ENCODE results near the gene TUBB1.
"Not testable (repeated sequence)": the region's sequence is repeated elsewhere in the genome, so short reads cannot be mapped to it uniquely, and the experiment has no call there.

Gene TUBB1

DNA sequence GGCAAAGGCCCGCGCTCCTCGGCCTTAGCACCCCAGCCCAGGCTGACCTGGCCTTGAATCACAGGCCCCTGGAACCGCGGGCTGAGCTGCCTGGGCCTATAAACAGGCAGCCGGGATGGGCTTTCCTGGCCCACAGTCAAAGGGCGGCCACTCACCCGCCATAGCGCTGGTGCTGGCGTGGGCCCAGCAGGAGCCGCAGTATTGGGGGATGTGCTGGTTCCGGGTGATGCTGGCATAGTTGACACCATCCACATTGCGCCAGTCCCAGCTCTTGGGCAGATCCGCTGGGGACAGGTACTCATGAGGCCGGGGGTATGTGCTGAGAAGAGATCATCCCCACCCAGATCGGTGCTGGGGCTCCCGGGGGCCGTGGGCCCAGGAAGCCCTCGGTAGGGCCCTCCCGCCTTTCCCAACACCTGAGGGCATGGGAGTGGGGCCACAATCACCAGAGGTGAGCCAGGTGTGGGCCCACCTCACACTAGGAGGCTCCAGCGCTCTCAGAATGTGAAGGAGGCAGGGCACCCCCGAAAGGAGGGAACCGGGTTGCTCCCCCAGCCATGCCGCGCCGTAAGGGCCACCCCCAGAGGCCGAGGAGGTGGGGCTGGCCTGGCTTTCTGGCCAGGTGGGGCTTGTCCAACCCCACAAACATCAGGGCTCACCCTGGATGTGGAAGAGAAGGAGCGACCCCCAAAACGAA lies 12.9 kb upstream of the TUBB1 start:
- no peak for DNase-seq (ENCODE audit: low spot score)

DNA sequence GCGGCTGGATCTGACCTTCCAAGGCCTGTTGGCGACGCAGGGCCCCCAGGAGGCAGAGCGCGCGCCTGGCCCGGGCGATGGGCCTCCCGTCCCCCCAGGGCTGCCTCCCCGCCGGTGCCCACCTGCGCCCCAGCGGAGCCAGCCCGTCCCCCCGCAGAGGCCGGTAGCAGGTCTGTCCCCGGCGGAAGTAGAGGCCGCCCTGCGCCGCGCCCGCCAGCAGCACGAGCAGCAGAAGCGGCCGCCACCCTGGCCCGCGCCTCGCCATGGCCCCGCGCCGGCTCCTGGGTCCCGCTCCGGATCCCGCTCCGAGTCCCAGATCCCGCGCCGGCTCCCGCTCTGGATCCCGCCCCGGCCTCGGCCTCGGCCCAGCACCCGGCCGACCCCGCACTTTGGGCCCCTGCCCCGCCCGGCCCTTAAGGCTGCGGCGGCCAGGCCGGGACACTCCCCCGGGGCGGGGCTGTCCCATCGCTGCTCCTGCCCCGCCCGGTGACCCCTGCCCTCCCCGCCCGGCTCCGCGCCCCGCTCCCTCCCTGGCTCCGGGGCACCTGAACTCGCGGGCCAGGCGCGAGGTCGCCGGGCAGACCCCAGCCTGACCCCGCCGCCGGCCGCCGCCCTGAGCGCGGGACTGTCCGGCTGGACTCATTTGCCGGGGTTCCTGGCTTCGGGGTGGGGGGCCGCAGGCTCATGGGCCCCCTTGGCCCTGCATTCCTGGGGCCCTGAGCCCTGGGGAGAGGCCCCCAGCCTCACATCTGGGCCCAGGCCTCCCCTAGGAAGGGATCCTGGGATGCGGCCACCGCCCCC lies 12.2 kb upstream of the TUBB1 start, which contains the start of gene CTSZ:
Gene CTSZ (minus strand): TSS at position 391 of the 801 bp plus-strand sequence. CDS start 126 bp downstream, at position 265.
- DNase-seq (ENCODE audit: low spot score), result peak; percentile 94

DNA sequence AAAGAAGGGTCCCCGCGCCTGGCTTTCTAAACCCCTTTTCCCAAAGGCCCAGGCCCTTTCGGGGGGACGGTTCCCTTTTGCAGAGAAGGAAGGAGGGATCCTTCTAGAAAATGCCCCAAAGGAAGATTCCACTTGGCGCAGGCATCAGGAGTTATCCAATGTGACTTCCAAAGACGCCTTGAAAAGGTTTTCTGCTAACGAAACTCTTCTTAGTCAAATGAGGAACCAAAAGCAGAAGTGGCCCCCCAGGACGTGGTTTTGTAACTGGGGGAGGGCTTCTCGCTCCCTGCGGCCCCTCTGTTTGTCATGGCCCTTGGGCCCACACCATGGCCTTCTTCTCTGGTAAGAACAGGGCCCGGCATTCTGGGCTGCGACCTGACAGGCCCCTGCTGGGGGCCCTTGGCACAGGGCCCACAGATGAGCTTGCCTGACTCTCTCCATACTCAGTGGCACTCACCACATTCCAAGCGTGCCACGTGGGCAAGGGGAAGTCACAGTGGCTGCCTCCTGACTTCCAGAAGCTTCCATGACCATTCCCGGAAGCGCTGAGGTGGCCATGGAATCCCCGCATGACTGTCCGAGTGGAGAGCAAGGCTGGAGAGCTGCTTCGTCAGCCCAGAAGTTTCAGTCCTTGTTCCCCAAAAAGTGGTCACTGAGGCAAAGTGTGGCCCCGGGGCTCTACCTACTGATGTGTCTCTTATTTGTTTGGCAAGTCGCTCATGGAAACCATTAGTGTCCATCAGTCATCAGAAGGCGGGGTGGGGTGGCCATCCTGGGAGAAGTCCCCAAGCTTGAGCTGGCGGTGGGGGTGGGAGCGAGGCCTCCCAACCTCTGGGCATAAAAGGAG lies 11.3 kb upstream of the TUBB1 start:
- no peak for DNase-seq (ENCODE audit: low spot score)

DNA sequence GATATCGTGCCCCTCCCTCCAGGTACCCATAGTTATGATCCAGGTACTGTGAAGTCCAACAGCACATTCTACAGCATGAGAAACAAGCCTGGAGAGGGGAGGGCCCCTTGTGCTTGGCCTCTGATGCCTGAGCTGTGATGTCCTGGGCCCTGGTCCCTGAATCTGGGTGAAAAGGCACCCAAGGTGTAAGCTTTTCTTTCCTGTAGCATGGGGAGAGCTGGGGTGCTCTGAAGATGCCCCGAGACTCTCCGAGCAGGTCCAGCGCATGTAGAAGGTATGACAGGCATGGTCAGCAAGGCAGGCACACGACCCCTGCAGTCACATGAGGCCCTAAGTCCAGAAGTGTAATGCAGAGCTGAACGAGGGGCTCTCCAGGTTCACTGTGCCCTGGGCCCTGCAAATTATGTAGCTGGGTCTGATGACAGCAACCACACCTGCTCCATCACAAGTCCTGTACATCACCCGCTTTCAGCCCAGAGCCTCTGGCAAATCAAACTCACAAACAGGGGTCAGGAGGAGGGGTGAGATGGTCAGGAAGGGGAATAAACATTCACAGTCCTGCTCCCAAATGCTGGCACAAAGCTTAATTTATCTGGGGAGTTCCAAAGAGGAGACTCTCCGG lies 10.4 kb upstream of the TUBB1 start:
- DNase-seq (ENCODE audit: low spot score), result no peak

DNA sequence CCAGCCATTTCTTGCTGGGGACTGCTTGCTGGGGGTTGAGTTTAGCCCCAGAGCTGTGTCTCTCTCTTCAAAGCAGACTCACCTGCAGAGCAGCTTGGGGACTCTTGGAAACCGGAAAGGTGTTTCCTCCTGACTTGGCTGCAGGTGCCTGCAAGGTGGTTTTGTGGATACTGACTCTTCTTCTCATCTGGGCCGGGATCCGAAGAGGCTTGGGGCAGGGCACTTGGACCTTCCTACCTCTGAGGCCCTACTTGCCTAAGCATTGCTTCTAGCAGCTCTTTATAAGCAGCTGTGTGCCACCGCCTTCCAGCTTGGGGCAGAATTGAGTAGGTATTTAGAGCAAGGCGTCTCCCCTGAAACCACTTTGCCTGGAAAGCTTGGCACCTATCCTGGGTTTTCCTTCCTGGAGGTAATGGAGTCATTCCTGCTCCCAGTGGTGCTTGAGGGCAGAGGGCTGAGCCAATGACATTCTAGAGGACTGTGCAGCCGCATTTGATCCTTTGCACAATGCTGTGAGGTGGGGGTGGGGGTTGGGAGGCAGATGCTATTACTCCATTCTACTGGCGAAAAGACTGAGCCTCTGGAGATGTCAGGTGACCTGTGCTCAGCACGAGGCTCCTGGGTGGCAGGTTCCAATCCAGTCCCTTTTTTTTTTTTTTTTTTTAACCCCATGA lies 8.8 kb upstream of the TUBB1 start:
- DNase-seq (ENCODE audit: low spot score), result no peak

DNA sequence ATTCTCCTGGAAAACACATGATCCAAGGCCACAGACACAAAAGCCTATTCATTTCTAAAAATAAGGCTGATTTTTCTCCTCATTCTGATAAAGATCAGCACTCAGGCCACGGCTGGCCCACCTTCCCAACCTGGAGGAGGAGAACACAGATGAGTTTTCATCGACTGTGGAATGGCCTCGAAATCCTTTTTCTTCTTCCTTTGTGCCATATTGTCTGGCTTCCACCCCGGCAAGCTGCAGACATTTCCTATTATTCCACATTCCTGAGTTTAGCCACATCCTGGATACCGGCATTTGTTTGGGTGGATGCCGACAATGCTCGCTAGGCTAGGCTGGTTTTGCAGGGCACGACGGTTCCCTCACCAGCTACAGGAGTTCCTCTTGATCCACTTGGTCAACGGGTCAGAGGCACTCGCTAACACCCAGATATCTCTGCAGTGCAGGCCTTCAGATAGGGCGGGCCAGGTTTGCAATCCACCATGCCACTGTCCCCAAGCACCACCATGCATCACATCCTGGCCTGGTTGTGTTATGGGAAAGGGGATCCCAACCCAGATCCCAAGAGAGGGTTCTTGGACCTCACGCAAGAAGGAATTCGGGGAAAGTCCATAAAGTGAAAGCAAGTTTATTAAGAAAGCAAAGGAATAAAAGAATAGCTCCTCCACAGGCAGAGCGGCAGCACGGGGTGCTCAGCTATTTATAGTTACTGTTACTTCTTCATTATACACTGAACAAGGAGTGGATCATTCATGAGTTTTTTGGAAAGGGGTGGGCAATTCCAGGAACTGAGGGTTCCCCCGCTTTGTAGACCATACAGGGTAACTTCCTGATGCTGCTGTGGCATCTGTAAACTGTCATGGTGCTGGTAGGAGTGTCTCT lies 8.0 kb upstream of the TUBB1 start:
- DNase-seq (ENCODE audit: low spot score), result no peak

DNA sequence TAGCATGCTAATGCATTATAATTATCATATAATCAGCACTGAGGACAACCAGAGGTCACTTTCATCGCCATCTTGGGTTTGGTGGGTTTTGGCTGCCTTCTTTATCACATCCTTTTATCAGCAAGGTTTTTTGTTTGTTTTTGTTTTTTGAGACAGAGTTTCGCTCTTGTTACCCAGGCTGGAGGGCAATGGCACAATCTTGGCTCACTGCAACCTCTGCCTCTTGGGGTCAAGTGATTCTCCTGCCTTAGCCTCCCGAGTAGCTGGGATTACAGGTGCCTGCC lies 7.4 kb upstream of the TUBB1 start:
- DNase-seq (ENCODE audit: low spot score), result not testable (repeated sequence)

DNA sequence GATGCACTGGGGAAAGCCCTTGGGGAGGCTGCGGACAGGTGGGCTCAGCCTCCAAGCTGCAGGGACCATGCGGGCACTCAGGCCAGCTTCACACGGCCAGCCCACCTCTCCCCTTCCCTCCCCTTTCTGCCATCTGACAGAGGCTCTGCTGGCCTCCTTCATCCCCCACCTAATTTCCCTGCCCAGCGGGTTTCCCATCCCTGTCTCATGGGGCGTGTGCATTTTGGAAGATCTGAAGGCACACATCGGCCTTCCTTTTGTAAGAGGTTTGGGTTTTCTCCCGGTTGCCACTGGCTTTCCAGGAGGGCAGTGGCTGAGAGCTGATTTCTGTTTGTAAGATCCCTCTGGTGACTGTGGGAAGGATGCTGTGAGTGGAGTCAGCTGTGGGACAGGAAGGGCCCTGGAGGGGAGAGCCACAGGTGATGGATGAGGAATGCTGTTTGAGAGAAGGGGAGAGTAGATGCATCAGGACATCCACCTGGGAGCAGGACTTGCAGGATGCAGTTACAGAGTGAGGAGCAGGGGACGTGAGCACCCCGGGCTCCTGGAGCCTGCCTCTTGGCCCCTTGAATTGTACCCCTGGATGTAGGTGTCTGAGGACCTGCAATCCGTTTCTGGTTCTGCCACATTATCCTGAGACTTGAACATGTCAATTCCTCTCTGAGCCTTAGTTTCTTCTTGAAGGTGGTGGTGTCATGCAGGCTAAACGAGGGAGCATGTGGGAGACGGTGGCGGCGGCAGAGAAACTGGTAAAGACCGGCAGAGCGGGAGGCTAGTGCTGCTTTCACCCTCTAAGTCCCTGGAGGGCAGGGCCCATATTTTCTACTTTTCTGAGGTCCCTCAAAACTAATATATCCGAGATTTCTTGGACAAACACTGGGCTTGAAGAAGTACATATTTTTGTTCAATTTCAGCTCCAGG lies 5.9 kb upstream of the TUBB1 start:
- DNase-seq (ENCODE audit: low spot score), result no peak

DNA sequence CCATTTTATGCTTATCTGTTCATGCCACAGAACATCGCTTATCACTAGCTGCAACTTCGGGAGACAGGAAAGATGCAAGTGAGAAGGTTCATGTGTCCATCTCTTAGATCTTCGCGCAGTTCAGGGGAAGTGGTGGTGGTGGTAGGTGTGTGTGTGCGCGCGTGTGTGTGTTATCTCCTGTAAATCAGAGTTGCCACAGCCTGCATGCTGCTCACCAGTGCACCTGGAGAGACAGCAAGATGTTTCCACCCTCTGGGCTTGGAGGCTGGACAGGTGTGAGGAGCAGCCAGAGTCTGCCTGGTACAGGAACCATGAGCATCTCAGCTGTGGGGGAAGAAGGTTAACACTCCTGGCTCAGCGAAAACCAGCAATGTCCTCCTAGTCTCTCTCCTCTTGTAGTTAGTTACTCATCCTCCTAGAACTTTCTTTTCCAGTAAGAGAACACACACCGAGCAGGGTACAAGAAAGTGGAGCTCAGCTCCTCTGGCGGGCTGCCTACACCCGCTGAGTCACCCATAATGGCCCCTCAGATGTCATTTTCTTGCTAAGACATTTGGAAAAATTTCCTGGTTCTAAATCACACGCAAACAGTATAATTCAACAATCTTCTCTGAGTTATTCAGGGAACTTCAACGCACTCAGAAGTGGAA lies 5.1 kb upstream of the TUBB1 start:
- no peak for DNase-seq (ENCODE audit: low spot score)

DNA sequence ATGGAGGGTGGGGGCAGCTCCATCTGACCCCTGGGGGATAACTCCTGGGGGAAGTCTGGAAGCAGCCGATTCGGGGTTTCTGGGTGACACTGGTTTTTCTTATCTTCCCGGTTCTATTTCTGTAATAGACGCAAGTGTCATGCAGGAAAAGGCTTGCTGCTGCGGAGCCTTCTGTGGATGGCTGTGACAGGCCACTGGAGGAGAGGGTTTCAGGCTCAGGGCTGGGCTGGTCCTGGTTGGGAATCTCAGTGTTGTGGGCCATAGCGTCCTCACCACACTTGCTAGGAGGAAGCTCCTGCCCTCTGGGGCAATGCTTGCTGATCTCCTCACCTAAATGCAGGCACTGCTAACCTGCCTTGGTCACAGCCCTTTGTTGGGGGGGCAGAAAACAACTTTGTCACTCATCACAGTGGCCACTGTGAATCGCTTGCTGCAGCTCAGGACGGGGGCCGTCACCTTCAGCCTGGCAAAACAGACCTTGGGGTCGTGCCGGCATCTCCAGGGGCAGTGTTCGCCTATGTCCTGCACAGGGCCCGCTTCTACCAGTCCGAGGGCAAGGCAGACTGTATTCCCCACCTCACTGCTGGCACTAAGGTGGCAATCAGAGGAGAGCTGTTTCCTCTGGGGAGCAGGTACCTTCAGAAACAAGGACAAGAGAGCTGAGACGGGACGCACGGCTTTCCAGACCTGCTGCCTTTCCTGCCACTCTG lies 4.4 kb upstream of the TUBB1 start:
- DNase-seq (ENCODE audit: low spot score), result no peak

DNA sequence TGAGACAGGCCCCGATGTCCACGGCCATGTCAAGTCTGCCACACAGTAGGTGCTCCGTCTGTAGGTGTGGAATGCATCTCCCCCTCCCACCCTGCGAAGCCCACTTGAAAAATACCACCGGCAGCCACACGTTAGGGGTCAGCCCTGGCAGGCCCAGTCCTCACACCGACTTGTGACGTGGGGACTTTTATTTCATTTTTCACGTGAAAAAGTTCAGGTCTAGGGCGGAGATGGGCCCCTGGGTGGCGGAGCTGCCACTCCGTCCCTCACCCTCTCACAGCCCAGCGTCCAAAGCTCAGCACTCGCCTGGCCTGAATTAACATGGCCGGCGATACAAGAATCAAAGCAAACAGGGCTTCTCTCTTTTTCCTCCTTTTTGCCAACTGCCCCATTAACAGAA lies 3.8 kb upstream of the TUBB1 start:
- no peak for DNase-seq (ENCODE audit: low spot score)

DNA sequence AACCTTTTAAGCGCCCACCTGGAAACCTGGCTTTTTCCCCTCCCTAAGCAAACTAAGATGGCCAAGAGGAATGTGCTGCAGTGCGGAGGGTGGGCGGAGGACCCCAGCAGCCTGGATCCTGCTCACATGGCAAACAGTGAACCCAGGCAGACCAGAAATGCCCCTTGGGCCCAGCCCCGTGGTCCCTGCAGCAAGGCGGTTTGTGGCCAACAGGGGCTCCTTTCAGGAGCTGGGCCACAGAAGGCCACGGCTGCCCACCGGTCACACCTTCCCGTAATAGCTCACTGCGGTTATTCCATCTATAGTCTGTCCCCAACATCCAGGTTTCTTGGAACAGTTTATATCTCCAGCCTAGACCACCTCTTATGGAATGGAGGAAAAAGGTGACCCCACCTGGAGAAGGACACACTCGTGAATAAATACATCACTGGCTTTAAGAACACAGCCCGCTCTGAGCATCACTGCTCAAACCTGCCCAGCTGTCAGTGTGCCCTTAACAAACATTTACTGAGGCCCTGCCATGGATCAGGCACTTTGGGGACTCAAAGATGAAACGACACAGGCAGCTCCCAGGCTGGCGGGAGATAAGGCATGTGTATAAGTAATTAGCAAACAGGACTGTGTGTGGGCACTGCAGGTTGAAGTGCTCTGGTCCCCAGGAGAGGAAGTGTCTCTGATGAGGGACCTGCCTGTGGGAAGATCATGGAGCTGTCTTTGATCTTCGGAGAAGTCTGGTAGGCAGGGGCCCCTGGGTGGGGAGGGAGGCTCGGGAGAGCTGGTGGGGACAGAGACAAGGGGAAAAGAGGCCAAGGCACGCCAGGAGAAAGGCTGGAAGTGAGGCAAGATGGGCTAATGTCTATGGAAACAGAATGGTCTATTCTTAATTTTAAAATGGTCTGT lies 3.2 kb upstream of the TUBB1 start:
- no peak for DNase-seq (ENCODE audit: low spot score)

DNA sequence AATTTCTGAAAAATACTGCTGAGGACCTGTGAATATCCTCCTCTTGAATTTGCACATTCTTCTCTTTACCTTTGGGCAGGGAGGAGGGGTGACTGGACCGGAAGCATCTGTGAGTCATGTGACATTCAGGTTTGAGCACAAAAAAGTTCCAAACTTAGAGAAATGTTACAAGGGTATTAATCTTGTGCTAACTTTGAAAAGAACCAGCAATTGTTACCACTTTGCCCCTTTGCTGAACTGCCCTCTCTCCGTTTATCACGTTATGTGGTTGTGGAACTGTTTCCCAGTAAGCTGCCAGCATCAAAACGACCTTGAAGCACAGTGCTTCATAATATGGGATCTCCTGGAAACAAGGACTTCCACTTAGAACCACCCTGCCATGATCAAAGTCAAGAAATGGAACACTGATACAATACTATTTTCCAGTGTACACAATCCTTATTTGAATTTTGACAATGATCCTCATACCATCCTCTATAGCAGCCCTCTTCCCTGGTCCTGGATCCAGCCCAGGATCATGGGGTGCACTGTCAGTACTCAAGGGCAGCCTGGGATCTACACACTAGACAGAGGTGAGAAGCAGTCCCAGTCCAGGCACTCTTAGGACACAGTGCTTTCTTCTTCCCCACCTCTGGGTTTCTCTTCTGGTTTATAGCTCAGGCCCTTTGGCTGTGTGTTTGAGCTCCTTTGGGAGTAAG lies 2.3 kb upstream of the TUBB1 start:
- no peak for DNase-seq (ENCODE audit: low spot score)

DNA sequence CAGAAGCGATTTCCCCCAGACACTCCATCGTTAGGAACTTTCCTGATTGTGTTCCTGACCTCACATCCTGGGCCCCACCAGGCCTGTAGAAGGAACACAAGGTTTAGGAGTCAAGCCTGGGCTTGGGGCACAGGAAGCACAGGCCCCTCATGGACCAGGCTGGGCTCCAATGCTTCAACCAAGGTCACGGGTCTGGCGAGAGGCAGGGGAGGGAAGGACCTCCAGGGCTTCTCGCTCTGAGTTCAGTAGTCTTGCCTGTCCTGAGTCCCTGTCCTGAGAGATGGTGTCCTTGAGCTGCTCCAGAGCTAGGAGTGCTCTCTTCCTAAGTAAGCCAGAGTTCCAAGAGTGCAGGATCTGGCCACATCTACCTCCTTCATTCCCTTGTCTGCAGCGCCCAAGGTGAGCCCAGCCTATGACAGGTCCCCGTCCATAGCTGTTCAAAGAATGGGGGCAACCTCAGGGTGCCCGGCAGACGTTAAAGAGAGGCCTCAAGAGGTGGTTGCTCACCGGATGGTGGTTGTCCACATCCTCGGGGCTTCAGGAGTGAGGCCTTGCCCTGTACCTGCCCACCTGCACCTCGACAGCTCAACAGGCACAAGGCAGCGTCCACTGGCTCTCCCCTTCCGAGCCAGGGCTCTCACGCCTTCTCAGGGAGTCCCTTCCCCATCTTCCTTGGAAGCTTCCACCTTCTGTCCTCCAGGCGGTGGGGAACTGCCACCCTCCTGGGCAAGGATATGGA lies 1.6 kb upstream of the TUBB1 start:
- no peak for DNase-seq (ENCODE audit: low spot score)

DNA sequence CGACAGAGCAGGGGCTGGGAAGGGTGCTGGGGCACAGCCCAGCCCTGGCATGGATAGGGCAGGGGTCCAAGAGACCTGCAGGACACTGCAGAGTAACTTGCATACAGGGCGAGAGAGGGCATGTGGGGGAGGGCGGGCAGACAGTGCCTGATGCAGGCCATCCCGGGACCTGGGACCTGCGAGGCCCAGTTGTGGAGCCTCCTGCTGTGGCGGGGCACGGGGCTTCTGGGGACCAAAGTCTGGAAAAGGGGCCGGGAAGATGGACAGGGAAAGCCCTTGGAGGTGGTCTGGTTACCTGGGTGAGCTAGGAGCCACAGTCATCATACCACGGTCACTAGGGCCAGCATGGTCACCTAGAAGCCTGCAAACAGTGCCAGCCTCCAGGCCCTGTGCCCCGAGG lies 412 bp upstream of the TUBB1 start:
- DNase-seq (ENCODE audit: low spot score), result no peak

DNA sequence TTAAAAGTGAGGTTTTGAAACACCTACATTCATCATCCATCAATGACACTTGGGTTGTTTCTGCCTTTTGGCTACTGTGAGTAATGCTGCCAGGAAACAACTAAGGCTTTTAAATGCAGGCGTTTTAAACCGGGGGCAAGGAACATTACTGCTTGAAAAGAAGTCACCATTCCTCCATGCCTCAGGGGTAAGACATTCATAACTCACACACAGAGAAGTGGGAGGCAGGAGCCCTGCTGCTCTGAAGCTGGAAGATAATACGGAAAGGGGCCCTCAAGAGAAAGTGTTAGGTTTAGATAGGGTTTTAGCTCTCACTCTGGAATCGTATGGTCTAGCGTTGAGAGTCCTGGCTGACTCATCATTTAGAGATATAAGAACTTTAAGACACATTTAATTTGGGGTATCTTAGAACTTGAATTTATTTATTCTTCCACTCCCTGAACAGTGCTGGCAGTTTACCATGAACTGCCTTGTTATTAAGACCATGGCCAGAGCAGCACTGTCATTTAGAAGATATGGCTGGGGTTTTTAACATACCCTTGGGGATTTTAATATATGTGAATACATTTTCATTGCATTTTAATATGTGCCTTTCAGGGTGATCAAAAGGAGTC lies 1.8 kb downstream of the TUBB1 start:
- DNase-seq (ENCODE audit: low spot score), result no peak
